ENCODE data around the gene PKD1L1.

DNA sequence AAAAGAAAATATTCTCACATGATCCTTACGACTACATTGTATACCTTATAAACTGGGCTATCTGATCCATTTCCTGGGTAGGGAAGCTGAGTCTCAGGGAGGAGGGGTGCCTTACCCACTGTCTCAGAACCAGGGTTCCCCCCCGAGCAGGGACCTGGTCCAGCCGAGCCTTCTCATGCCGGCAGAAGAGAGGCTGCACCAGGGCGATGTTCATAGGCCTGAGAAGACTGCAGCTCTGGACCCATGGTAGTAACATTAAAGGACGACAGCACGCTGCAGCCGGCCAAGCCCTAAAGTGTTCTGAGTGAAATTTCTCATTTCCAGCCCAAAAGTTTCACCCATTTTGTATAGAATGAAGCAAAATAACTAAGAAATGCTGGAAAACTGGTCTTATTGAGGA lies 203.4 kb downstream of the PKD1L1 start:
- TF ChIP-seq, protein P1, sequence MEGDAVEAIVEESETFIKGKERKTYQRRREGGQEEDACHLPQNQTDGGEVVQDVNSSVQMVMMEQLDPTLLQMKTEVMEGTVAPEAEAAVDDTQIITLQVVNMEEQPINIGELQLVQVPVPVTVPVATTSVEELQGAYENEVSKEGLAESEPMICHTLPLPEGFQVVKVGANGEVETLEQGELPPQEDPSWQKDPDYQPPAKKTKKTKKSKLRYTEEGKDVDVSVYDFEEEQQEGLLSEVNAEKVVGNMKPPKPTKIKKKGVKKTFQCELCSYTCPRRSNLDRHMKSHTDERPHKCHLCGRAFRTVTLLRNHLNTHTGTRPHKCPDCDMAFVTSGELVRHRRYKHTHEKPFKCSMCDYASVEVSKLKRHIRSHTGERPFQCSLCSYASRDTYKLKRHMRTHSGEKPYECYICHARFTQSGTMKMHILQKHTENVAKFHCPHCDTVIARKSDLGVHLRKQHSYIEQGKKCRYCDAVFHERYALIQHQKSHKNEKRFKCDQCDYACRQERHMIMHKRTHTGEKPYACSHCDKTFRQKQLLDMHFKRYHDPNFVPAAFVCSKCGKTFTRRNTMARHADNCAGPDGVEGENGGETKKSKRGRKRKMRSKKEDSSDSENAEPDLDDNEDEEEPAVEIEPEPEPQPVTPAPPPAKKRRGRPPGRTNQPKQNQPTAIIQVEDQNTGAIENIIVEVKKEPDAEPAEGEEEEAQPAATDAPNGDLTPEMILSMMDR (IDR thresholded peaks at IDR 0.05) = no peak
- no peak for TF ChIP-seq POLR2A (IDR thresholded peaks at IDR 0.05)
